Breast epithelium (tissue), 4 donors: ENCODE data around the gene GRK5. TPM values are rescaled to one million over a fixed set of nuclear protein-coding genes. Genes with fewer than 3 reads are reported as not detected.

Experiments used
- DNase-seq, 2 donors: peaks; one replicate each; pipeline ENCODE4 v3.0.0-alpha.2; 2019; ENCODE audit warnings: low spot score in 2 of 2
- H3K27ac ChIP-seq, 2 donors: fragments of 200-600 bp; sonication (generic) in 1 of 2; one replicate each; pipeline ENCODE4 v1.5.1; 2016 to 2019; ENCODE audit warnings: mild to moderate bottlenecking in 1 of 2
- H3K27me3 ChIP-seq, 2 donors: fragments of 200-600 bp; sonication (generic) in 1 of 2; one replicate each; pipeline versions ENCODE4 v1.5.1 to v1.6.0; 2017 to 2019; ENCODE audit warnings: control low read depth in 1 of 2, mild to moderate bottlenecking in 1 of 2
- H3K36me3 ChIP-seq: fragments of 200-600 bp; one replicate; pipeline ENCODE4 v1.5.1; 2019
- H3K4me1 ChIP-seq, 2 donors: fragments of 200-600 bp; sonication (generic); one replicate each; pipeline ENCODE4 v1.5.1; 2016 to 2019; ENCODE audit warnings: control low read depth in 1 of 2
- H3K4me3 ChIP-seq, 3 donors: fragments of 200-600 bp; sonication (generic); 1 replicate in 2 of 3; 2 replicates in 1 of 3; pipeline ENCODE4 v1.5.1; 2016 to 2019; ENCODE audit warnings: mild to moderate bottlenecking in 3 of 3, moderate library complexity in 2 of 3
- H3K9me3 ChIP-seq, 2 donors: fragments of 200-600 bp; sonication (generic) in 1 of 2; one replicate each; pipeline ENCODE4 v1.5.1; 2016 to 2019; ENCODE audit warnings: control low read depth in 1 of 2
- CTCF ChIP-seq, 3 donors: fragments of 450-650 bp; IDR thresholded peaks; one replicate each; pipeline ENCODE4 v1.5.1; 2016 to 2017; ENCODE audit warnings: antibody characterized with exemption in 3 of 3, mild to moderate bottlenecking in 3 of 3, moderate library complexity in 3 of 3
- POLR2A ChIP-seq: fragments of 450-650 bp; IDR thresholded peaks from one replicate; pipeline ENCODE4 v1.6.1; 2016; ENCODE audit warnings: antibody characterized with exemption, mild to moderate bottlenecking, moderate library complexity
- POLR2AphosphoS5 ChIP-seq, 3 donors: sonication (generic); formaldehyde crosslinking; IDR thresholded peaks; one replicate each; pipeline ENCODE4 v1.6.1; 2017; ENCODE audit warnings: antibody characterized with exemption in 3 of 3
- intact Hi-C: fragments of 100-400 bp; cut with DNase I; formaldehyde crosslinking; loops from one replicate; pipeline ENCODE4 v1.15.1; 2023; ENCODE audit warnings: low total_unique reads
- total RNA-seq, 3 donors: library from RNA; depleted of rRNA; stranded (reverse); fragments of >200 nt; gene quantifications; one replicate each; pipeline ENCODE4 v1.1.0, GENCODE V29; 2016

Gene GRK5
- total RNA-seq, 3 donors from 2014 or later = 14.9 to 20.6 (median 15.2) TPM

GRCh38 chr10:119393845-119394244 lies 186.5 kb downstream of the GRK5 start:
- Histone ChIP-seq H3K27me3 (no peaks in the 10 kb centered on the region), H3K27ac (no peak overlapping the region), H3K4me1 (no peaks in the 10 kb centered on the region), H3K9me3 (no peaks in the 10 kb centered on the region), H3K4me3 (no peak overlapping the region), H3K36me3 (no peaks in the 10 kb centered on the region)
- intact Hi-C loops = no loop called here
- no peak for TF ChIP-seq POLR2AphosphoS5 (IDR thresholded peaks at IDR 0.05)
- no peak for TF ChIP-seq CTCF (IDR thresholded peaks at IDR 0.05)
- no peak for TF ChIP-seq POLR2A
- no peak for DNase-seq

- Histone ChIP-seq H3K27me3 (no peaks in the 10 kb centered on the region), H3K36me3 (no peaks in the 10 kb centered on the region), H3K9me3 (no peaks in the 10 kb centered on the region), H3K4me1 (no peaks in the 10 kb centered on the region), H3K4me3 (no peak overlapping the region), H3K27ac (peak overlapping the region; percentile 29 to 71)
- DNase-seq = no peak
- TF ChIP-seq CTCF (IDR thresholded peaks at IDR 0.05) = no peak
- TF ChIP-seq POLR2A = no peak
- TF ChIP-seq POLR2AphosphoS5 (IDR thresholded peaks at IDR 0.05) = no peak
- intact Hi-C loops = no loop called here
These were observed 187.4 kb downstream of the GRK5 start for GRCh38 chr10:119394657-119395279.

DNA sequence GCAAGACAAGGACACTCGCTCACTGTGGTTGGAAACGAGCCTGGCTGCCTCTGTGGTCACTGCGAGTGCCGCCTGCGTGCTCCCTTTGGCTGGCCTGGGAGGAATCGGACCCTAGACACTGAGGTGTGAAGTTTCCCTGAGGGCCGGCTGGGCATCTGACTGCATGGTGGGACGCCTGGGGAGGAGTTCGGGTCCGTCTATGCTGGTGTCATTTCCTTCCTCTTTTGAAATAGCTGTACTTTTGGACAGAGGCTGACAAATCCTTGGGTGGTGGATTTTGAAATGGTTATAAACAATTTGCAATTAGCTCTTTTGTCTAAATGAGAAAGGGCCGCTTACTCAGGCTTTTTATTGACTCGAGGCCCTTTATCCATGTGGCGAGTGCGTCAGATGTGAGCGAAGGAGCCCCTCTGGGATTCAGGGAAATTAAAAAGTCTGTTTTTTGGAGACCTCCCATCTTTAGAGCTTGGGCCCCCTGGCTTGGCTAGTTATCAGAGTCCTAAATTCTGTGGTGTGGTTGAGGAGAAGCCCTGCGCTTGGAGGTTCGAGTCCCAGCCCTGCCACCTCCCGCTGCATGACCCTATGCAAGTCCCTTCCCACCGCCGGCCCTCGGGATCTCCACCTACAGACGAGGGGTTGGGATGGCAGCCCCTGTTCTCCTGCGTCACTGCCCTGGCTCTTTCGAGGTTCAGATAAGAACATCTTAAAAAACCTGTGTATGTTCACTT lies 188.1 kb downstream of the GRK5 start:
- Histone ChIP-seq H3K27ac (peak overlapping the region; percentile 29 to 71), H3K4me3 (no peak overlapping the region), H3K9me3 (no peaks in the 10 kb centered on the region), H3K36me3 (no peaks in the 10 kb centered on the region), H3K4me1 (no peaks in the 10 kb centered on the region), H3K27me3 (no peaks in the 10 kb centered on the region)
- TF ChIP-seq POLR2A (no peak), CTCF (IDR thresholded peaks at IDR 0.05) (no peak), POLR2AphosphoS5 (IDR thresholded peaks at IDR 0.05) (no peak)
- DNase-seq = no peak
- intact Hi-C loops = no loop called here

- intact Hi-C loops = no loop called here
- H3K9me3 ChIP-seq = no peaks in the 10 kb centered on the region
- H3K4me1 ChIP-seq = no peaks in the 10 kb centered on the region
- H3K27ac ChIP-seq = peak overlapping the region in 1 of 2 donors; percentile 71
- H3K4me3 ChIP-seq = no peak overlapping the region
- TF ChIP-seq POLR2AphosphoS5 (IDR thresholded peaks at IDR 0.05) = no peak
- TF ChIP-seq POLR2A = no peak
- no peaks in the 10 kb centered on the region for H3K36me3 ChIP-seq
- DNase-seq = no peak
- H3K27me3 ChIP-seq = no peaks in the 10 kb centered on the region
These were observed 188.8 kb downstream of the GRK5 start for GRCh38 chr10:119396008-119396708.

DNA sequence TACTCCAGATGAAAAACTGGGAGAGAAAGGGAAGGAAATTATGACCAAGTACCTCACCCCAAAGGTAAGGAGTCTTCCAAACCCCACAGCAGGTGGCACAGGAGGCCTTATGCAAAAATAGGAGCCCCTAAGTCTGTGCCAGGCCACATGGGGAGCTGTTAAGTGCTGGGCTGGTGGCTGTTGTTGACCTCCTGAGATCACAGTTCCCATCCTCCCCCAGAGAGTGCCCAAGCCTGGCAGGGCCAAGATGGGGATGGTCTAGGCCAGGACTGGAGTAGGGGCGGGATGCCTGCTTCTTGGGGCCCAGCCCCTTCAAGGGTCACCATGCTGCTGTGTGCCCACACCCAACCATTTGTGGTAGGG lies 189.3 kb downstream of the GRK5 start:
- H3K4me3 ChIP-seq = no peak overlapping the region
- TF ChIP-seq POLR2A (no peak), POLR2AphosphoS5 (IDR thresholded peaks at IDR 0.05) (no peak), CTCF (IDR thresholded peaks at IDR 0.05) (no peak)
- H3K4me1 ChIP-seq = no peaks in the 10 kb centered on the region
- intact Hi-C loops = no loop called here
- H3K27ac ChIP-seq = peak overlapping the region in 1 of 2 donors; percentile 7
- no peaks in the 10 kb centered on the region for H3K27me3 ChIP-seq
- no peaks in the 10 kb centered on the region for H3K9me3 ChIP-seq
- DNase-seq = no peak
- no peaks in the 10 kb centered on the region for H3K36me3 ChIP-seq
